Measurements from ENCODE around the gene MAU2.
A peak's percentile ranks its signal among the peaks of the same experiment; 100 is the strongest.
"Not testable (repeated sequence)": the region's sequence is repeated elsewhere in the genome, so short reads cannot be mapped to it uniquely, and the experiment has no call there.

The MAU2 gene

GRCh38 chr19:19355606-19356139 is 35.0 kb downstream of the MAU2 start:
- Histone ChIP-seq H3K4me3 (ENCODE audit: low read length) (no peak overlapping the region), H3K27me3 (ENCODE audit: control insufficient read depth, insufficient read depth, low read length) (no peaks in the 10 kb centered on the region), H3K9ac (ENCODE audit: low read length) (no peak overlapping the region), H3K36me3 (ENCODE audit: control insufficient read depth, insufficient read depth, low read length) (peaks cover 36% of the 10 kb centered on the region), H3K4me1 (ENCODE audit: control insufficient read depth, insufficient read depth, low read length) (no peaks in the 10 kb centered on the region), H3K27ac (ENCODE audit: low read depth, low read length) (no peak overlapping the region)

- H3K9ac ChIP-seq (ENCODE audit: low read length), result no peak overlapping the region
- peaks cover 3% of the 10 kb centered on the region for H3K4me1 ChIP-seq (ENCODE audit: control insufficient read depth, insufficient read depth, low read length)
- no peak overlapping the region for H3K27ac ChIP-seq (ENCODE audit: low read depth, low read length)
- H3K36me3 ChIP-seq (ENCODE audit: control insufficient read depth, insufficient read depth, low read length), result peaks cover 32% of the 10 kb centered on the region
- H3K27me3 ChIP-seq (ENCODE audit: control insufficient read depth, insufficient read depth, low read length), result no peaks in the 10 kb centered on the region
- no peak overlapping the region for H3K4me3 ChIP-seq (ENCODE audit: low read length)
Observed at GRCh38 chr19:19356500-19356899, 35.9 kb downstream of the MAU2 start.

- Histone ChIP-seq H3K9ac (ENCODE audit: low read length) (no peak overlapping the region), H3K27me3 (ENCODE audit: control insufficient read depth, insufficient read depth, low read length) (no peaks in the 10 kb centered on the region), H3K4me3 (ENCODE audit: low read length) (no peak overlapping the region), H3K36me3 (ENCODE audit: control insufficient read depth, insufficient read depth, low read length) (peaks cover 31% of the 10 kb centered on the region), H3K4me1 (ENCODE audit: control insufficient read depth, insufficient read depth, low read length) (peaks cover 3% of the 10 kb centered on the region), H3K27ac (ENCODE audit: low read depth, low read length) (no peak overlapping the region)
Observed at GRCh38 chr19:19356901-19357566, 36.4 kb downstream of the MAU2 start.

GRCh38 chr19:19361075-19361594 is 40.5 kb downstream of the MAU2 start:
- H3K27me3 ChIP-seq (ENCODE audit: control insufficient read depth, insufficient read depth, low read length), result no peaks in the 10 kb centered on the region
- no peak overlapping the region for H3K9ac ChIP-seq (ENCODE audit: low read length)
- peaks cover 2% of the 10 kb centered on the region for H3K36me3 ChIP-seq (ENCODE audit: control insufficient read depth, insufficient read depth, low read length)
- peaks cover 3% of the 10 kb centered on the region for H3K4me1 ChIP-seq (ENCODE audit: control insufficient read depth, insufficient read depth, low read length)
- H3K4me3 ChIP-seq (ENCODE audit: low read length), result no peak overlapping the region
- peak overlapping the region; percentile 18 for H3K27ac ChIP-seq (ENCODE audit: low read depth, low read length)

GRCh38 chr19:19362075-19362474 is 41.4 kb downstream of the MAU2 start:
- Histone ChIP-seq H3K36me3 (ENCODE audit: control insufficient read depth, insufficient read depth, low read length) (no peaks in the 10 kb centered on the region), H3K27me3 (ENCODE audit: control insufficient read depth, insufficient read depth, low read length) (no peaks in the 10 kb centered on the region), H3K4me3 (ENCODE audit: low read length) (no peak overlapping the region), H3K27ac (ENCODE audit: low read depth, low read length) (no peak overlapping the region), H3K9ac (ENCODE audit: low read length) (no peak overlapping the region), H3K4me1 (ENCODE audit: control insufficient read depth, insufficient read depth, low read length) (peaks cover 6% of the 10 kb centered on the region)

GRCh38 chr19:19366434-19367396 is 46.1 kb downstream of the MAU2 start:
- H3K27ac ChIP-seq (ENCODE audit: low read depth, low read length), result no peak overlapping the region
- peak overlapping the region; percentile 45 for H3K4me3 ChIP-seq (ENCODE audit: low read length)
- H3K27me3 ChIP-seq (ENCODE audit: control insufficient read depth, insufficient read depth, low read length), result no peaks in the 10 kb centered on the region
- H3K4me1 ChIP-seq (ENCODE audit: control insufficient read depth, insufficient read depth, low read length), result peaks cover 3% of the 10 kb centered on the region
- H3K9ac ChIP-seq (ENCODE audit: low read length), result peak overlapping the region; percentile 16
- H3K36me3 ChIP-seq (ENCODE audit: control insufficient read depth, insufficient read depth, low read length), result no peaks in the 10 kb centered on the region

- no peaks in the 10 kb centered on the region for H3K27me3 ChIP-seq (ENCODE audit: control insufficient read depth, insufficient read depth, low read length)
- no peak overlapping the region for H3K4me3 ChIP-seq (ENCODE audit: low read length)
- H3K36me3 ChIP-seq (ENCODE audit: control insufficient read depth, insufficient read depth, low read length), result no peaks in the 10 kb centered on the region
- H3K4me1 ChIP-seq (ENCODE audit: control insufficient read depth, insufficient read depth, low read length), result peaks cover 3% of the 10 kb centered on the region
- no peak overlapping the region for H3K27ac ChIP-seq (ENCODE audit: low read depth, low read length)
- H3K9ac ChIP-seq (ENCODE audit: low read length), result no peak overlapping the region
Observed at GRCh38 chr19:19368087-19368486, 47.5 kb downstream of the MAU2 start.

GRCh38 chr19:19371059-19371458 is 50.4 kb downstream of the MAU2 start:
- Histone ChIP-seq H3K4me1 (ENCODE audit: control insufficient read depth, insufficient read depth, low read length) (peaks cover 3% of the 10 kb centered on the region), H3K27me3 (ENCODE audit: control insufficient read depth, insufficient read depth, low read length) (no peaks in the 10 kb centered on the region), H3K9ac (ENCODE audit: low read length) (no peak overlapping the region), H3K4me3 (ENCODE audit: low read length) (no peak overlapping the region), H3K36me3 (ENCODE audit: control insufficient read depth, insufficient read depth, low read length) (no peaks in the 10 kb centered on the region), H3K27ac (ENCODE audit: low read depth, low read length) (no peak overlapping the region)

- H3K36me3 ChIP-seq (ENCODE audit: control insufficient read depth, insufficient read depth, low read length), result no peaks in the 10 kb centered on the region
- H3K27me3 ChIP-seq (ENCODE audit: control insufficient read depth, insufficient read depth, low read length), result no peaks in the 10 kb centered on the region
- H3K4me3 ChIP-seq (ENCODE audit: low read length), result peak overlapping the region; percentile 28
- H3K4me1 ChIP-seq (ENCODE audit: control insufficient read depth, insufficient read depth, low read length), result peaks cover 3% of the 10 kb centered on the region
- no peak overlapping the region for H3K9ac ChIP-seq (ENCODE audit: low read length)
- no peak overlapping the region for H3K27ac ChIP-seq (ENCODE audit: low read depth, low read length)
Observed at GRCh38 chr19:19372656-19373416, 52.2 kb downstream of the MAU2 start.

GRCh38 chr19:19379527-19379926 is 58.9 kb downstream of the MAU2 start:
- peaks cover 5% of the 10 kb centered on the region for H3K4me1 ChIP-seq (ENCODE audit: control insufficient read depth, insufficient read depth, low read length)
- no peaks in the 10 kb centered on the region for H3K36me3 ChIP-seq (ENCODE audit: control insufficient read depth, insufficient read depth, low read length)
- no peak overlapping the region for H3K27ac ChIP-seq (ENCODE audit: low read depth, low read length)
- H3K9ac ChIP-seq (ENCODE audit: low read length), result no peak overlapping the region
- no peaks in the 10 kb centered on the region for H3K27me3 ChIP-seq (ENCODE audit: control insufficient read depth, insufficient read depth, low read length)
- H3K4me3 ChIP-seq (ENCODE audit: low read length), result no peak overlapping the region

- H3K9ac ChIP-seq (ENCODE audit: low read length); H3K4me3 ChIP-seq (ENCODE audit: low read length); H3K27me3 ChIP-seq (ENCODE audit: control insufficient read depth, insufficient read depth, low read length); H3K27ac ChIP-seq (ENCODE audit: low read depth, low read length); H3K4me1 ChIP-seq (ENCODE audit: control insufficient read depth, insufficient read depth, low read length); H3K36me3 ChIP-seq (ENCODE audit: control insufficient read depth, insufficient read depth, low read length): not testable (repeated sequence)
Observed at GRCh38 chr19:19380316-19380715, 59.7 kb downstream of the MAU2 start.

Measured in rectal smooth muscle tissue (tissue), 1 donor.